ENCODE measurements around the gene ABCD4.

Gene ABCD4

DNA sequence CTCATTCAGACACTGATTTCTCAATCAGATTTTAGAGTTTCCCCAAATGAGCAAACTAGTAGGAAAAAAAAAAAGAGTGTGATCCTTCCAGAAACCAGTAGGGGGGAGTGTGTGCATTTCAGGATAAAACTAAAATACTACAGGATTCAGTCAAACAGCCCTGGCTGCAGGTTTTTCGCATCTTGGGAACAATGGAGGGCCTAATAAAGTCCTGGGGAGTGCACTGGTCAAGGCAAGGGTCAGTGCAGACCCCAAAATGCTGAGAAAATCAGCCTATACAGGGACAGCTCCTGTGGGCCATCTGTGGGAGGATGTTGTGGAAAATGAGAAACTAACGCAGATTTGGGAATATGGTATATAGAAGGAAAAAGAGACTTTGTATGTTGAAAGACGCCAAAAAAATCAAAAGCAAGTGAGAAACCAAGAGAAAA is 22.2 kb upstream of the ABCD4 start:
- no peak overlapping the region for H3K27ac ChIP-seq
- no peak overlapping the region for H3K4me3 ChIP-seq (ENCODE audit: low read depth, low read length)
- no peak overlapping the region for H3K4me2 ChIP-seq (ENCODE audit: low read length)
- no peaks in the 10 kb centered on the region for H3K36me3 ChIP-seq (ENCODE audit: control insufficient read depth, insufficient read depth, low read length)
- no peak overlapping the region for H3K9ac ChIP-seq
- H3K27me3 ChIP-seq (ENCODE audit: control insufficient read depth, insufficient read depth, low read length): no peaks in the 10 kb centered on the region
- no peaks in the 10 kb centered on the region for H3K4me1 ChIP-seq
- TF ChIP-seq, protein P1, sequence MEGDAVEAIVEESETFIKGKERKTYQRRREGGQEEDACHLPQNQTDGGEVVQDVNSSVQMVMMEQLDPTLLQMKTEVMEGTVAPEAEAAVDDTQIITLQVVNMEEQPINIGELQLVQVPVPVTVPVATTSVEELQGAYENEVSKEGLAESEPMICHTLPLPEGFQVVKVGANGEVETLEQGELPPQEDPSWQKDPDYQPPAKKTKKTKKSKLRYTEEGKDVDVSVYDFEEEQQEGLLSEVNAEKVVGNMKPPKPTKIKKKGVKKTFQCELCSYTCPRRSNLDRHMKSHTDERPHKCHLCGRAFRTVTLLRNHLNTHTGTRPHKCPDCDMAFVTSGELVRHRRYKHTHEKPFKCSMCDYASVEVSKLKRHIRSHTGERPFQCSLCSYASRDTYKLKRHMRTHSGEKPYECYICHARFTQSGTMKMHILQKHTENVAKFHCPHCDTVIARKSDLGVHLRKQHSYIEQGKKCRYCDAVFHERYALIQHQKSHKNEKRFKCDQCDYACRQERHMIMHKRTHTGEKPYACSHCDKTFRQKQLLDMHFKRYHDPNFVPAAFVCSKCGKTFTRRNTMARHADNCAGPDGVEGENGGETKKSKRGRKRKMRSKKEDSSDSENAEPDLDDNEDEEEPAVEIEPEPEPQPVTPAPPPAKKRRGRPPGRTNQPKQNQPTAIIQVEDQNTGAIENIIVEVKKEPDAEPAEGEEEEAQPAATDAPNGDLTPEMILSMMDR (IDR thresholded peaks at IDR 0.05): peak; percentile 55
- H3K79me2 ChIP-seq: no peaks in the 10 kb centered on the region
- no peak overlapping the region for H2AFZ ChIP-seq
- H3K9me3 ChIP-seq (ENCODE audit: control insufficient read depth, low read length): no peaks in the 10 kb centered on the region

DNA sequence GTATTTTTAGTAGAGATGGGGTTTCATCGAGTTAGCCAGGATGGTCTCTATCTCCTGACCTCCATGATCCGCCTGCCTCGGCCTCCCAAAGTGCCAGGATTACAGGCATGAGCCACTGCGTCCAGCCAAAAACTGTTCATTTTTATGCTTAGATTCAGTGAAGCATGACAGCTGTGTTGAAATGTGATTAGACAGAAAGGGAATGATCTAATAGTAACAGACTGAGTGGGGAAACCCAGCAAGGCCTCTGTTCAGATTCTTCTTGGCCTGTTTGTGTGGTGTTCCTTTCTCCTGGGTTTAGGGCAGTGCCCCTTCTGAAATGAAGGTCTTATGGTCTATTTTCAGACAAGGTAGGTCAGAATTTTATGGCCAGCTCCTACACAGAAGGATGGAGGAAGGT is 11.8 kb upstream of the ABCD4 start:
- no peaks in the 10 kb centered on the region for H3K36me3 ChIP-seq (ENCODE audit: control insufficient read depth, insufficient read depth, low read length)

DNA sequence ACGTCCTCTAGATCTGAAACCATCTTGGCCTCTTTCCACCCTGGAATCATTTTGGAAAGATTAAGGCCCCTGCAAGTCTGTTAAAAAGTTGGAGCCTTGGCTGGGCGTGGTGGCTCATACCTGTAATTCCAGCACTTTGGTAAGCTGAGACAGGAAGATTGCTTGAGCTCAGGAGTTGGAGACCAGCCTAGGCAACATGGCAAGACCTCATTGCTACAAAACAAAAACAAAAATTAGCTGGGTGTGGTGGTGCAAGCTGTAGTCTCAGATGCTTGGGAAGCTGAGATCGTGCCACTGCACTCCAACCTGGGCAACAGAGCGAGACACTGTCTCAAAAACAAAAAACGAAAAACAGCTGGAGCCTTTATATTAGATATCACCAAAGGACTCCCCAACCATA is 10.9 kb upstream of the ABCD4 start:
- Histone ChIP-seq H3K4me3 (ENCODE audit: low read depth, low read length) (no peak overlapping the region), H3K4me1 (no peaks in the 10 kb centered on the region), H3K27ac (no peak overlapping the region), H2AFZ (no peak overlapping the region), H3K4me2 (ENCODE audit: low read length) (no peak overlapping the region), H3K36me3 (ENCODE audit: control insufficient read depth, insufficient read depth, low read length) (no peaks in the 10 kb centered on the region), H3K9ac (no peak overlapping the region), H3K27me3 (ENCODE audit: control insufficient read depth, insufficient read depth, low read length) (no peaks in the 10 kb centered on the region), H3K79me2 (no peaks in the 10 kb centered on the region), H3K9me3 (ENCODE audit: control insufficient read depth, low read length) (no peaks in the 10 kb centered on the region)
- TF ChIP-seq, protein P1 (IDR thresholded peaks at IDR 0.05): no peak

More for the DNA sequence above, 11.8 kb upstream of the ABCD4 start:
- TF ChIP-seq, protein P1 (IDR thresholded peaks at IDR 0.05): no peak
- no peak overlapping the region for H3K27ac ChIP-seq
- H3K4me1 ChIP-seq: no peaks in the 10 kb centered on the region
- H3K9me3 ChIP-seq (ENCODE audit: control insufficient read depth, low read length): no peaks in the 10 kb centered on the region
- no peak overlapping the region for H2AFZ ChIP-seq
- no peak overlapping the region for H3K4me2 ChIP-seq (ENCODE audit: low read length)
- H3K4me3 ChIP-seq (ENCODE audit: low read depth, low read length): no peak overlapping the region
- no peaks in the 10 kb centered on the region for H3K27me3 ChIP-seq (ENCODE audit: control insufficient read depth, insufficient read depth, low read length)
- H3K79me2 ChIP-seq: no peaks in the 10 kb centered on the region
- H3K9ac ChIP-seq: no peak overlapping the region

DNA sequence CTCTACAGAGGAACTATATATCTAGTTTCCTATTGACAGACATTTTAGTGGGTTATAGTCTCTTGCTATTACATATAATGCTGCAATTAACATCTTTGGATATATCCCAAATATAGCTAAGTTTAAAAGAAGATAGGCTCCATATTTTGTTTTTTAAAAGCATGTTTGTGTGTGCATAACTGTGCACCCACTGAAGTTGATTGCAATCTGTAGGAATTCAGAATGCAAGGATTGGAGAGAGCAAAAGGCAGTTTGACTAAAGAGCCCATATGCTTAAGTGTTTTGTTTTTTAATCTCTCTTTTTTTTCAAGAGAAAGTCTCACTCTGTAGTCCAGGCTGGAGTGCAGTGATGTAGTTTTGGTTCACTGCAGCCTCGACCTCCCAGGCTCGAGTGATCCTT is 9.4 kb upstream of the ABCD4 start:
- Histone ChIP-seq H3K79me2 (no peaks in the 10 kb centered on the region), H2AFZ (no peak overlapping the region), H3K4me3 (ENCODE audit: low read depth, low read length) (no peak overlapping the region), H3K9ac (no peak overlapping the region), H3K36me3 (ENCODE audit: control insufficient read depth, insufficient read depth, low read length) (no peaks in the 10 kb centered on the region), H3K4me2 (ENCODE audit: low read length) (no peak overlapping the region), H3K4me1 (no peaks in the 10 kb centered on the region), H3K27ac (no peak overlapping the region), H3K9me3 (ENCODE audit: control insufficient read depth, low read length) (no peaks in the 10 kb centered on the region), H3K27me3 (ENCODE audit: control insufficient read depth, insufficient read depth, low read length) (no peaks in the 10 kb centered on the region)
- TF ChIP-seq, protein P1 (IDR thresholded peaks at IDR 0.05): no peak
